Occipital lobe (tissue), 2 donors: ENCODE data around the gene TMEM184B. TPM values are rescaled to one million over a fixed set of nuclear protein-coding genes. Genes with fewer than 3 reads are reported as not detected.
A peak's percentile ranks its signal among the peaks of the same experiment; 100 is the strongest.

Source experiments
- DNase-seq: peaks from one replicate; lab custom pipeline; 2025; lab: John Stamatoyannopoulos, UW
- total RNA-seq: library from RNA; depleted of rRNA; stranded (reverse); fragments of >200 nt; gene quantifications from one replicate; pipeline ENCODE4 v1.2.3, GENCODE V29; 2014

Gene TMEM184B
- total RNA-seq, 1 donor from 2014 or later, result 10.9 TPM

- no peak for DNase-seq
These were observed 44.4 kb downstream of the TMEM184B start for GRCh38 chr22:38228326-38228872.

GRCh38 chr22:38226853-38227649, 45.8 kb downstream of the TMEM184B start:
- DNase-seq, result no peak

- no peak for DNase-seq
These were observed 49.4 kb downstream of the TMEM184B start for GRCh38 chr22:38223289-38223960.

GRCh38 chr22:38222797-38223119, 50.1 kb downstream of the TMEM184B start:
- DNase-seq, result no peak

GRCh38 chr22:38221908-38222796, 50.7 kb downstream of the TMEM184B start:
- no peak for DNase-seq

GRCh38 chr22:38221407-38221806, 51.4 kb downstream of the TMEM184B start:
- DNase-seq, result no peak

- DNase-seq, result no peak
These were observed 52.0 kb downstream of the TMEM184B start for GRCh38 chr22:38220653-38221386.

- DNase-seq, result no peak
These were observed 52.6 kb downstream of the TMEM184B start for GRCh38 chr22:38220163-38220562.

GRCh38 chr22:38219632-38220031, 53.2 kb downstream of the TMEM184B start:
- DNase-seq, result no peak

- no peak for DNase-seq
These were observed 53.9 kb downstream of the TMEM184B start for GRCh38 chr22:38218661-38219622.

GRCh38 chr22:38215156-38216038, 57.4 kb downstream of the TMEM184B start:
- no peak for DNase-seq

- DNase-seq, result peak; percentile 36
These were observed 58.3 kb downstream of the TMEM184B start for GRCh38 chr22:38214302-38215056.

GRCh38 chr22:38213990-38214301, 58.9 kb downstream of the TMEM184B start:
- no peak for DNase-seq

- DNase-seq, result no peak
These were observed 59.4 kb downstream of the TMEM184B start for GRCh38 chr22:38213319-38213989.

- no peak for DNase-seq
These were observed 60.4 kb downstream of the TMEM184B start for GRCh38 chr22:38212442-38212841.

GRCh38 chr22:38211556-38211955, 61.3 kb downstream of the TMEM184B start:
- DNase-seq, result no peak

GRCh38 chr22:38208551-38208968, 64.2 kb downstream of the TMEM184B start:
- DNase-seq, result no peak
